Heart left ventricle (tissue), 13 donors: ENCODE data around the gene ZBTB6.

Experiments
- POLR2A ChIP-seq, 2 donors: fragments of 450-650 bp; IDR thresholded peaks; one replicate each; pipeline ENCODE4 v1.6.1; 2017; ENCODE audit warnings: antibody characterized with exemption in 2 of 2, mild to moderate bottlenecking in 2 of 2, moderate library complexity in 2 of 2
- TF ChIP-seq, protein P1 (sequence below), 12 donors: fragments of 200-600 bp; sonication (generic) in 4 of 12; IDR thresholded peaks; one replicate each; pipeline versions ENCODE4 v1.5.0 to v1.8.0; 2018 to 2022; ENCODE audit warnings: antibody characterized with exemption in 12 of 12, mild to moderate bottlenecking in 5 of 12
- donor health status: ischemic (EF 13 %, LVEDD 7.1; RV severe dilation, severe dysfunction).
- donor health status: DM: no; HTN: yes; CAD: no.
- donor health status: DM: no; HTN: no; CAD: no.
- donor health status: ischemic (EF 25% LVEDD 6.9; RV normal size, moderate dysfunction).
- donor health status: ischemic (EF 25% LVEDD 5.7; RV mildly dilated, moderate dysfunction).
- donor health status: ischemic (EF 35%, LVEDD 5.7; RV mildly dilated, moderate dysfunction).
- donor health status: nonischemic (EF 11% LVEDD 7.7; RV severe dilation, severe dysfunction).
- donor health status: DM: yes; HTN: yes; CAD: no.
- donor health status: PGD.
- donor health status: ischemic (EF 29% LVEDD 5.4; RV normal size, mild dysfunction).
- donor health status: nonischemic (EF 23%, LVEDD 6.1; RV moderate dilation, normal function).

DNA sequence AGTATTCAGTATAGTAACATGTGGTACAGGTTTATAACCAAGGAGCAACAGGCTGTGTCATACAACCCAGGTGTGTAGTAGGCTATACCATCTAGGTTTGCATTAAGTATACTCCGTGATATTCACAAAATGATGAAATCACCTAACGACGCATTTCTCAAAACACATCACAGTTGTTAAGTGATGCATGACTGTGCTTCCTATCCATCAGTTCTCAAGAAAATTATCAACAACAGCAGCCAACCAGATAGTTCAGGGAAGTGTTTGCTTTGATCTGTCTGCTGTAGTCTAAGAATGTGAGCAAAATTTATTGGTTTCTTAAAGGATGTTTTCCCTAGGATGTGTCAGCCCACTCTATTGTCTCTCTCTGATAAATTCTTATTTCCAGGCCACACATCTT is 10.8 kb upstream of the ZBTB6 start:
- TF ChIP-seq, protein P1, sequence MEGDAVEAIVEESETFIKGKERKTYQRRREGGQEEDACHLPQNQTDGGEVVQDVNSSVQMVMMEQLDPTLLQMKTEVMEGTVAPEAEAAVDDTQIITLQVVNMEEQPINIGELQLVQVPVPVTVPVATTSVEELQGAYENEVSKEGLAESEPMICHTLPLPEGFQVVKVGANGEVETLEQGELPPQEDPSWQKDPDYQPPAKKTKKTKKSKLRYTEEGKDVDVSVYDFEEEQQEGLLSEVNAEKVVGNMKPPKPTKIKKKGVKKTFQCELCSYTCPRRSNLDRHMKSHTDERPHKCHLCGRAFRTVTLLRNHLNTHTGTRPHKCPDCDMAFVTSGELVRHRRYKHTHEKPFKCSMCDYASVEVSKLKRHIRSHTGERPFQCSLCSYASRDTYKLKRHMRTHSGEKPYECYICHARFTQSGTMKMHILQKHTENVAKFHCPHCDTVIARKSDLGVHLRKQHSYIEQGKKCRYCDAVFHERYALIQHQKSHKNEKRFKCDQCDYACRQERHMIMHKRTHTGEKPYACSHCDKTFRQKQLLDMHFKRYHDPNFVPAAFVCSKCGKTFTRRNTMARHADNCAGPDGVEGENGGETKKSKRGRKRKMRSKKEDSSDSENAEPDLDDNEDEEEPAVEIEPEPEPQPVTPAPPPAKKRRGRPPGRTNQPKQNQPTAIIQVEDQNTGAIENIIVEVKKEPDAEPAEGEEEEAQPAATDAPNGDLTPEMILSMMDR (IDR thresholded peaks at IDR 0.05), result no peak
- TF ChIP-seq POLR2A (IDR thresholded peaks at IDR 0.05), result no peak
